ENCODE measurements around the gene GPR158. TPM values are rescaled to one million over a fixed set of nuclear protein-coding genes. Genes with fewer than 3 reads are reported as not detected.

The GPR158 gene
- total and polyA plus RNA-seq, 8 donors: 0.06 to 1.2 (median 0.24) TPM

DNA sequence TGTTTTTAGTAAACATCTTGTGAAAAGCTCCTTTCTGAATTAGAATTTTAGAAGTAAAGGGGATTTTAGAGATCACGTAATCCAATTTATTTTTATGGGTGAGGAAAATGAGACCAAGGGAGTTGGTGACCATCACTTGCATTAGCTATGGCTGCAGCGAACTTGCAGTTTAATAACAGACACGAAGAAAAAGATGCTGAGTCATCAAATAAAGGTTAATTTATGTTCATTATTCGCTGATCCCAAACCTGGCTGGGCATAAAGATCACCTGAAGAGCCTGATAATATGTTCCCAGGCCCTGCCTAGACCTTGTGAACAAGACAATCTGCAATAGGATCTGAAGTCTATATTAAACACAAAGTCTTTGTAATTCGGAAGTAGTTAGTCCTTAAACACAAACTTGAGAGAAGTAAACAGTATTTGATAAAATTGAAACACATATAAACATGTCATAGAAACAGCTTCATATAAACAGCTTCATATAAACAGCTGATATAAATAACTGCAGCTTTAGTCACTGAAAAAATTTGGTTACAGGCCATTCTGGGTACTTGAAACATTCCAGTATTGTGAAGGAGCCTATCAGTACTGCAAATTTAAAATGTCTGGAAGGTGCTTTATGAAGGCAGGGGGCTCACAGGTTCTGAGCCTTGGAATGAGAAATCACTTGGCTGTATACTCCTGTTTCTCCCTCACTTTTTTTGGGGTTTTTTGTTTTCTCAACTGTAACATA is 16.5 kb downstream of the GPR158 start:
- intact Hi-C loops (cut with DNase I): no loop called here
- no peak for ATAC-seq
- 71 to 75% methylated on average over 5 of the region's 5 CpGs for WGBS, 2 donors

GRCh38 chr10:25198151-25198550 is 23.4 kb downstream of the GPR158 start:
- H3K36me3 ChIP-seq: no peaks in the 10 kb centered on the region
- DNase-seq (no peak), FAIRE-seq (no peak), ATAC-seq (no peak)
- TF ChIP-seq CTCF (IDR thresholded peaks at IDR 0.05): no peak
- no peak overlapping the region for H3K4me3 ChIP-seq
- intact Hi-C loops (cut with DNase I): no loop called here
- H3K9me3 ChIP-seq: no peaks in the 10 kb centered on the region
- WGBS, 2 donors: 17 to 25% methylated on average over 1 of the region's 1 CpG
- no peaks in the 10 kb centered on the region for H3K4me1 ChIP-seq
- no peak overlapping the region for H3K27ac ChIP-seq
- H3K27me3 ChIP-seq: no peaks in the 10 kb centered on the region

More for the DNA sequence above, 16.5 kb downstream of the GPR158 start:
- Histone ChIP-seq H3K9me3 (no peaks in the 10 kb centered on the region), H3K36me3 (no peaks in the 10 kb centered on the region), H3K27ac (no peak overlapping the region), H3K4me1 (no peaks in the 10 kb centered on the region), H3K27me3 (no peaks in the 10 kb centered on the region), H3K4me3 (no peak overlapping the region)
- no peak for DNase-seq
- no peak for TF ChIP-seq CTCF (IDR thresholded peaks at IDR 0.05)
- FAIRE-seq: no peak

- FAIRE-seq (no peak), ATAC-seq (no peak), DNase-seq (no peak)
- no peak for TF ChIP-seq CTCF (IDR thresholded peaks at IDR 0.05)
- Histone ChIP-seq H3K27ac (no peak overlapping the region), H3K27me3 (no peaks in the 10 kb centered on the region), H3K9me3 (no peaks in the 10 kb centered on the region), H3K4me1 (peaks cover 0 to 7% (median 0%) of the 10 kb centered on the region in 3 donors), H3K36me3 (no peaks in the 10 kb centered on the region), H3K4me3 (no peak overlapping the region)
- intact Hi-C loops (cut with DNase I): no loop called here
- 53 to 60% methylated on average over 4 of the region's 4 CpGs for WGBS, 2 donors
These were observed 32.1 kb downstream of the GPR158 start for GRCh38 chr10:25206693-25207414.

DNA sequence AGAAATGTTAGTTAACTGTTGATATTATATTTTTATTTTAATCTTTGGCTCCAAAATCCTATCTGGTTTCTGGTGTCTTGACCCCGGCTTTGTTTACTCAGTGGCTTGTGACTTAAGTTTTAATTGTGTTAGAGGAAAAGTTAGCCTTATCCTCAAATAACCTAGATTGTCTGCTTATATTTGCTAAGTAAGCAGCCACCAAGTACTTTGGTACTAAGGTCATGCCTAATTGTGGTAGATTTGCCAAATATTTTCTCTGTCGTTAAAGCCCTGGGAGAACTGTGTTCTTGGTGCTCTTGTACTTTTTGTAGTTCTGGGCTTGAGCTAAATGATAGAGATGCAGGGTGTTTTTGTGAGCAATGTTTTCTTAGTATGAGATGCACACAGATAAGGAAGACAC is 34.8 kb downstream of the GPR158 start:
- DNase-seq (no peak), FAIRE-seq (no peak), ATAC-seq (peak in 2 of 4 donors; percentile 34 to 38)
- intact Hi-C loops (cut with DNase I): loop anchor here in 1 of 3 donors (10.0 kb wide), 1 partner anchor 95 kb away; no protein-coding TSS in a partner anchor
- Histone ChIP-seq H3K27ac (no peak overlapping the region), H3K9me3 (no peaks in the 10 kb centered on the region), H3K36me3 (no peaks in the 10 kb centered on the region), H3K4me3 (no peak overlapping the region), H3K27me3 (no peaks in the 10 kb centered on the region), H3K4me1 (peaks cover 0 to 7% (median 0%) of the 10 kb centered on the region in 3 donors)
- 11 to 15% methylated on average over 2 of the region's 2 CpGs for WGBS, 2 donors
- TF ChIP-seq CTCF (IDR thresholded peaks at IDR 0.05): no peak
